HG03342 (cell line): Measurements from ENCODE around the gene E2F4.
A peak's percentile ranks its signal among the peaks of the same experiment; 100 is the strongest.

Source experiments
- ATAC-seq: cut with Tn5 transposase; IDR thresholded peaks from one replicate; pipeline ENCODE4 v1.9.1; 2021; ENCODE audit warnings: mild to moderate bottlenecking, moderate library complexity; ENCODE audit not compliant: unreplicated experiment

E2F4 gene

GRCh38 chr16:67191995-67192681 lies at the start of gene E2F4:
Gene E2F4, plus strand, starts transcription at chr16:67192155. Its CDS starts 73 bp downstream, at chr16:67192228.
- ATAC-seq, result peak; percentile 85

- ATAC-seq, result no peak
Measured at GRCh38 chr16:67142342-67142741, 49.6 kb upstream of the E2F4 start.

GRCh38 chr16:67144943-67145342 lies 47.0 kb upstream of the E2F4 start:
- ATAC-seq, result no peak

GRCh38 chr16:67145746-67146145 lies 46.2 kb upstream of the E2F4 start:
- ATAC-seq, result no peak

- no peak for ATAC-seq
Measured at GRCh38 chr16:67146523-67147357, 45.2 kb upstream of the E2F4 start.

- no peak for ATAC-seq
Measured at GRCh38 chr16:67147437-67148140, 44.4 kb upstream of the E2F4 start.

GRCh38 chr16:67148221-67148620 lies 43.7 kb upstream of the E2F4 start:
- ATAC-seq, result no peak

- ATAC-seq, result no peak
Measured at GRCh38 chr16:67148656-67149275, 43.2 kb upstream of the E2F4 start.

- ATAC-seq, result no peak
Measured at GRCh38 chr16:67149276-67150046, 42.5 kb upstream of the E2F4 start.

- peak; percentile 48 for ATAC-seq
Measured at GRCh38 chr16:67150047-67150832, 41.7 kb upstream of the E2F4 start.

GRCh38 chr16:67150833-67151396 lies 41.0 kb upstream of the E2F4 start, which contains the start of gene B3GNT9:
Gene B3GNT9, minus strand, starts transcription at chr16:67150998. Its CDS starts 513 bp downstream, at chr16:67150485.
- peak; percentile 56 for ATAC-seq

- ATAC-seq, result no peak
Measured at GRCh38 chr16:67151431-67152097, 40.4 kb upstream of the E2F4 start.

- no peak for ATAC-seq
Measured at GRCh38 chr16:67154578-67155294, 37.2 kb upstream of the E2F4 start.

- ATAC-seq, result no peak
Measured at GRCh38 chr16:67155295-67156142, 36.4 kb upstream of the E2F4 start.

- ATAC-seq, result no peak
Measured at GRCh38 chr16:67156143-67156844, 35.7 kb upstream of the E2F4 start.

- ATAC-seq, result no peak
Measured at GRCh38 chr16:67157106-67157748, 34.7 kb upstream of the E2F4 start.
